ENCODE data around the gene IL1R2. TPM values are rescaled to one million over a fixed set of nuclear protein-coding genes. Genes with fewer than 3 reads are reported as not detected.

Gene IL1R2
- polyA plus RNA-seq, 1 donor (not counting 4 experiments of a cell fraction or from before 2014, with no cell fraction given), result 57.3 TPM

- Histone ChIP-seq H3K27me3 (ENCODE audit: control insufficient read depth, extremely low read depth, insufficient read depth, low read length) (no peaks in the 10 kb centered on the region), H3K4me1 (ENCODE audit: control insufficient read depth, extremely low read depth, insufficient read depth, low read length) (peaks cover 53% of the 10 kb centered on the region), H3K4me3 (ENCODE audit: control insufficient read depth in 2 of 3, extremely low read depth in 1 of 3, insufficient read depth in 2 of 3, low read depth in 1 of 3, low read length in 3 of 3) (no peak overlapping the region), H4K20me1 (ENCODE audit: control insufficient read depth, extremely low read depth, insufficient read depth, low read length) (no peaks in the 10 kb centered on the region), H3K4me2 (ENCODE audit: control insufficient read depth, extremely low read depth, insufficient read depth, low read depth, low read length) (no peak overlapping the region), H3K9me1 (ENCODE audit: control insufficient read depth, extremely low read depth, insufficient read depth, low read length) (no peaks in the 10 kb centered on the region), H3K79me2 (ENCODE audit: control insufficient read depth, insufficient read depth, low read length) (no peaks in the 10 kb centered on the region), H2AFZ (ENCODE audit: control insufficient read depth, low read length) (no peak overlapping the region), H3K9ac (ENCODE audit: control insufficient read depth, extremely low read depth, insufficient read depth, low read length) (no peak overlapping the region), H3K9me3 (ENCODE audit: control insufficient read depth, low read depth, low read length) (no peaks in the 10 kb centered on the region), H3K36me3 (ENCODE audit: control insufficient read depth in 2 of 2, extremely low read depth in 1 of 2, insufficient read depth in 2 of 2, low read length in 2 of 2) (no peaks in the 10 kb centered on the region), H3K27ac (ENCODE audit: control insufficient read depth, insufficient read depth, low read length) (no peak overlapping the region)
- no peak for DNase-seq (ENCODE audit: low read depth, low spot score)
- TF ChIP-seq CTCF (optimal IDR thresholded peaks at IDR 0.05 in 1 of 3, IDR thresholded peaks at IDR 0.05 in 1 of 3, conservative IDR thresholded peaks at IDR 0.05 in 1 of 3; ENCODE audit: extremely low read depth in 1 of 3, insufficient read depth in 2 of 3, low read length in 3 of 3) (no peak), EZH2 (IDR thresholded peaks at IDR 0.05; ENCODE audit: low read length) (no peak)
- FAIRE-seq, result no peak
- dilution Hi-C loops (cut with MboI; ENCODE audit: extremely low pct_ligation_motif_present, low sequenced_read_pairs), result no loop called here
Observed at GRCh38 chr2:101988541-101988940, 3.2 kb upstream of the IL1R2 start.

DNA sequence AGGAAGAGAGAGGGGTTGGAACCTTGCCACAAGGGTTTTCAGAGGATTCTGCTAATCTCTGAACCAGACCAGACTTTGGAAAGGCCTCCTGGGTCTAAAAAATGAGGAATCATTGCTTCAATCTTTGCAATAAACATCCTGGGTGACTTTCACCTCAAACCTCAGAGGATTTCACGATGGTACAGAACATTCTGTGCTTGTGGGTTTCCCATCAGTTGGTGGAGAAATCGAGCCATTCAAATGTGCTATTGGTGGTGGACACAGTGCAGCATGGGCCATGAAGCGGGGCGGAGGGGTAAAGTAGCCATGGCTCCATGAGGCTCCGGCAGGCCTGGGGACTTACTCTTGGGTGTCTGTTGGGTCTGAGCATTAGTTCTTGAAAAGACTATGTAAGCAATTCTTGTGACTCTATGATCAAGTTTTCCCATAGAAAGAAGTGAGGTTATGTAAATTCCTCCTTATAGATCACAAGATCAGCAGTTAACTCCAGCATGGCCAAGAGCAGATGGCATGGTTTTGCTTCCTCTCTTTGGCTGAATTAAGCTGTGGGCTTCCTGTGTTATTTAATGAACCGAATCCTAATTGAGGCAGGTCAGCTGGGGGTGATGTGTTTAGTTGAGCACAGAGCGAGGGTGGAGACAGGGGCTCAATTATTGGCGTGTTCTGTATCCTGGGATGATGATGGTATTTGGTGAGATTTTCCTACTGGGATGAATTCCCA is 1.9 kb upstream of the IL1R2 start:
- Histone ChIP-seq H3K4me2 (ENCODE audit: control insufficient read depth, extremely low read depth, insufficient read depth, low read depth, low read length) (no peak overlapping the region), H4K20me1 (ENCODE audit: control insufficient read depth, extremely low read depth, insufficient read depth, low read length) (no peaks in the 10 kb centered on the region), H3K27me3 (ENCODE audit: control insufficient read depth, extremely low read depth, insufficient read depth, low read length) (no peaks in the 10 kb centered on the region), H3K4me1 (ENCODE audit: control insufficient read depth, extremely low read depth, insufficient read depth, low read length) (peaks cover 41% of the 10 kb centered on the region), H3K27ac (ENCODE audit: control insufficient read depth, insufficient read depth, low read length) (no peak overlapping the region), H3K9me3 (ENCODE audit: control insufficient read depth, low read depth, low read length) (no peaks in the 10 kb centered on the region), H3K9me1 (ENCODE audit: control insufficient read depth, extremely low read depth, insufficient read depth, low read length) (no peaks in the 10 kb centered on the region), H3K79me2 (ENCODE audit: control insufficient read depth, insufficient read depth, low read length) (no peaks in the 10 kb centered on the region), H3K9ac (ENCODE audit: control insufficient read depth, extremely low read depth, insufficient read depth, low read length) (no peak overlapping the region), H3K4me3 (ENCODE audit: control insufficient read depth in 2 of 3, extremely low read depth in 1 of 3, insufficient read depth in 2 of 3, low read depth in 1 of 3, low read length in 3 of 3) (no peak overlapping the region), H2AFZ (ENCODE audit: control insufficient read depth, low read length) (no peak overlapping the region), H3K36me3 (ENCODE audit: control insufficient read depth in 2 of 2, extremely low read depth in 1 of 2, insufficient read depth in 2 of 2, low read length in 2 of 2) (no peaks in the 10 kb centered on the region)
- TF ChIP-seq EZH2 (IDR thresholded peaks at IDR 0.05; ENCODE audit: low read length) (no peak), CTCF (optimal IDR thresholded peaks at IDR 0.05 in 1 of 3, IDR thresholded peaks at IDR 0.05 in 1 of 3, conservative IDR thresholded peaks at IDR 0.05 in 1 of 3; ENCODE audit: extremely low read depth in 1 of 3, insufficient read depth in 2 of 3, low read length in 3 of 3) (no peak)
- DNase-seq (ENCODE audit: low read depth, low spot score) (no peak), FAIRE-seq (no peak)
- dilution Hi-C loops (cut with MboI; ENCODE audit: extremely low pct_ligation_motif_present, low sequenced_read_pairs), result no loop called here

Data from keratinocyte (primary cell).